ENCODE data around the gene CCDC57.
"Not testable (repeated sequence)": the region's sequence is repeated elsewhere in the genome, so short reads cannot be mapped to it uniquely, and the experiment has no call there.

Gene CCDC57

DNA sequence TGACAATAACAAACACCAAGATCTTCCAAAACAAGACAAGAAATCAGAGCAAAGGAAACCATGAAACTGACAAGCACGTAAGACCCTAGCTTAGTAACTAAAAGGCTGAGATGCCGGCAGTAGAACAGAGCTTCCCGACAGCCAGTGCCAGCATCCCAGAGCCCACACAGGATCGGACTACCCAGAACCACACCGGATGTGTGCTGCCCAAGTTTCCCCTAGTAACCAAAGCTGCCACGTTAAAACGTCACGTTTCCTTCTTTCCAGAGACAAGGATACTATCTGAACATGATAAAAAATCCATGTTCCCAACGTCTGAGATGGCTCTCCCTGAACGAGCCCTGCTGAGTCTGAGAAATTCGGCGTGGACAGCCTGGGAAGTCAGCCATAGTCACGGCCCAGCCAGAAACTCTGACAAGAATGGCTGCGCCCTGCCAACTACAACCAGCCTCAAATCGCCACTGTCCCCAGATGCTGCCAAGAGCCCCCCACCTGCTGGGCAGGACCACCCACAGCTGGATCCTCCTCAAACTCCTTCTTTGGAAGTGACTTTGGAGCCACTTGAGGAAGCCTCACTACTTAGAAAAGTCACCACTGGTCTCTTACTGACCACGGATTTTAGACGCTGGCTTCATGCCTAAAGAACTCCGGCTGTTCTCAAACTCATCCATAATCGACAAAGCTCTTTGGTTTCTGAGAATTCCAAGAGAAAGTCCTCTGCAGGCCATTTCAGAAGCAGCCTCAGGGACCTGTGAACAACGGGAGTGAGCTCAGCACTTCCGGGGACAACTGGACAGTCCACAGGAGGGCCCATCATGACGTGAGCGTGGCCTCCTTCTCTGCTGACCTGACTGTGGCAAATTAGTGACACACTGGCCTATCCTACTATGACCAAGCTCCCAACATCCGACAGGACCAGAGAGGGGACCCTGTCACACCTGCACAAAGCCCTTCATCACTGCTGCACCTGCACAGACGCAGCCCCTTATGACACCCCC, 16.7 kb downstream of the CCDC57 start:
- 90 to 91% methylated on average over 22 to 25 of the region's 25 CpGs for WGBS, 2 experiments (ENCODE audit: insufficient coverage in 2 of 2)
- Histone ChIP-seq H3K9me3 (ENCODE audit: control insufficient read depth, low read length) (no peaks in the 10 kb centered on the region), H3K27ac (ENCODE audit: low read depth, low read length, severe bottlenecking) (no peak overlapping the region), H3K36me3 (ENCODE audit: control insufficient read depth, insufficient read depth, low read length) (peaks cover 73% of the 10 kb centered on the region), H3K4me1 (ENCODE audit: control insufficient read depth, insufficient read depth, low read length, poor library complexity, severe bottlenecking) (peaks cover 3% of the 10 kb centered on the region), H3K4me3 (ENCODE audit: extremely low read depth, insufficient read depth, low read length, poor library complexity, severe bottlenecking) (no peak overlapping the region)

DNA sequence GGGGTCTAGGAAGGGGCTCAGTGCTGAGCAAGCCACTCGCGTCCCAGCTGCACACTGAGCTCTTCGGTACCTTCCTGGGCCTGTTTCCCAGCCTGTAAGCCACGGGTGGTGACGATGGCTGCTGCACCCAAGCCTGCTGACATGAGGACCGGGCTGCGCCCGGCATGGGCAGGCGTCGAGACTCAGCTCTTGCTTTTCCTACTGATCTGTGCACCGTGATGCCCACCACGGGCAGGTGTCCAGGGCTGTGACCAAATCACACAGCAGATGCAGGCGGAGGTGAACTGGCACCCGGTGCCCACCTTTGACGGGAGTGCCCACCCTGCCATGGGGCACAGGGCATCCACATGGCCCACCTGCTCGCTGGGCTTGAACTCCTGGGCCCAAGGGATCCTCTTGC, 17.9 kb downstream of the CCDC57 start:
- Histone ChIP-seq H3K36me3 (ENCODE audit: control insufficient read depth, insufficient read depth, low read length) (peaks cover 72% of the 10 kb centered on the region), H3K4me3 (ENCODE audit: extremely low read depth, insufficient read depth, low read length, poor library complexity, severe bottlenecking) (no peak overlapping the region), H3K27ac (ENCODE audit: low read depth, low read length, severe bottlenecking) (no peak overlapping the region), H3K4me1 (ENCODE audit: control insufficient read depth, insufficient read depth, low read length, poor library complexity, severe bottlenecking) (no peaks in the 10 kb centered on the region), H3K9me3 (ENCODE audit: control insufficient read depth, low read length) (no peaks in the 10 kb centered on the region)
- WGBS, 2 experiments (ENCODE audit: insufficient coverage in 2 of 2), result 95 to 98% methylated on average over 16 of the region's 16 CpGs

DNA sequence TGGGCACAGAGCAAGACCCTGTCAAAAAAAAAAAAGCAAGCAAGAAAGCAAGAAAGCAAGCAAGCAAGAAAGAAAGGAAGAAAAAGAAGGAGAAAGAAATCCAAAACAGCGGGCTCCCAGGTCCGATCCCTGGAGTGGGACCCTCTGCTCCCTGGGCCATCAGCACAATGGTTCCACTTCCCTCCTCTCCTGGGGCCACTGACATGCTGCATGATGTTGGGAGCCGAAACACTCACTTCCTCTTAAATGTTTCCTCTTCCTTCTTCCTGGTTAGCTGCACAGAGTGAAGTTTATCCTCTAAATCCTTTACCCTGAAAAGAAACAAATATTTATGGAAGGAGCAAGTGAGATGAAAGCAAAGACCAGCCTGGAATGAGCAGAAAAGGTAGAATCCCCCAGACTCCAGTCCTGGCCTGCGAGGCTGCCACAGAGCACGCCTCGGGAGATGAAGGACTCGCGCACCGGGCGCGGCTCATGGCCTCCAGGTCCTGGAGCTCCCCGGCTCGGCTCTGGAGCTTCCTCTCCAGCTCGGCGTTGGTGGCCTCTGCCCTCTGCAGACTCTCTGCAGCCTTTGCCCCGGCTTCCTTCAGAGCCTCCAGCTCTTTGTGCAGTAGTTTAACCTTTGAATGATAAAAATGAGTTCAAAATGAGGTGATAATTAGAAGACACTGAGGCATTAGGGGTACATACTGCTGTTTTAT, 19.0 kb downstream of the CCDC57 start:
- WGBS, 2 experiments (ENCODE audit: insufficient coverage in 2 of 2), result 80 to 94% methylated on average over 7 to 15 of the region's 16 CpGs
- no peaks in the 10 kb centered on the region for H3K9me3 ChIP-seq (ENCODE audit: control insufficient read depth, low read length)
- peaks cover 67% of the 10 kb centered on the region for H3K36me3 ChIP-seq (ENCODE audit: control insufficient read depth, insufficient read depth, low read length)
- no peak overlapping the region for H3K27ac ChIP-seq (ENCODE audit: low read depth, low read length, severe bottlenecking)
- H3K4me1 ChIP-seq (ENCODE audit: control insufficient read depth, insufficient read depth, low read length, poor library complexity, severe bottlenecking), result no peaks in the 10 kb centered on the region
- no peak overlapping the region for H3K4me3 ChIP-seq (ENCODE audit: extremely low read depth, insufficient read depth, low read length, poor library complexity, severe bottlenecking)

DNA sequence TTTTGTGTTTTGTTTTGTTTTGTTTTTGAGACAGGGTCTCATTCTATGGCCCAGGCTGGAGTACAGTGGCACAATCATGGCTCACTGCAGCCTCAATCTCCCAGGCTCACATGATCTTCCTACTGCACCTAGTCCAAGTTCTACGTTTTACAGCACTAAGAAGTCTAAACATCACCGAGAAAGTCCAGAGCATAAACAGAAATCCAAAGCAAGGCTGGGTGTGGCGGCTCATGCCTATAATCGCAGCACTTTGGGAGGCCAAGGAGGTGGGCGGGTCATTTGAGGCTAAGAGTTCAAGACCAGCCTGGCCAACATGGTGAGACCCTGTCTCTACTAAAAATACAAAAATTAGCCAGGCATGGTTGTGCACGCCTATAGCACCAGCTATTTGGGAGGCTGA, 19.6 kb downstream of the CCDC57 start:
- H3K36me3 ChIP-seq (ENCODE audit: control insufficient read depth, insufficient read depth, low read length), result peaks cover 62% of the 10 kb centered on the region
- 74 to 96% methylated on average over 4 to 6 of the region's 6 CpGs for WGBS, 2 experiments (ENCODE audit: insufficient coverage in 2 of 2)
- H3K4me1 ChIP-seq (ENCODE audit: control insufficient read depth, insufficient read depth, low read length, poor library complexity, severe bottlenecking); H3K9me3 ChIP-seq (ENCODE audit: control insufficient read depth, low read length); H3K4me3 ChIP-seq (ENCODE audit: extremely low read depth, insufficient read depth, low read length, poor library complexity, severe bottlenecking); H3K27ac ChIP-seq (ENCODE audit: low read depth, low read length, severe bottlenecking): not testable (repeated sequence)

DNA sequence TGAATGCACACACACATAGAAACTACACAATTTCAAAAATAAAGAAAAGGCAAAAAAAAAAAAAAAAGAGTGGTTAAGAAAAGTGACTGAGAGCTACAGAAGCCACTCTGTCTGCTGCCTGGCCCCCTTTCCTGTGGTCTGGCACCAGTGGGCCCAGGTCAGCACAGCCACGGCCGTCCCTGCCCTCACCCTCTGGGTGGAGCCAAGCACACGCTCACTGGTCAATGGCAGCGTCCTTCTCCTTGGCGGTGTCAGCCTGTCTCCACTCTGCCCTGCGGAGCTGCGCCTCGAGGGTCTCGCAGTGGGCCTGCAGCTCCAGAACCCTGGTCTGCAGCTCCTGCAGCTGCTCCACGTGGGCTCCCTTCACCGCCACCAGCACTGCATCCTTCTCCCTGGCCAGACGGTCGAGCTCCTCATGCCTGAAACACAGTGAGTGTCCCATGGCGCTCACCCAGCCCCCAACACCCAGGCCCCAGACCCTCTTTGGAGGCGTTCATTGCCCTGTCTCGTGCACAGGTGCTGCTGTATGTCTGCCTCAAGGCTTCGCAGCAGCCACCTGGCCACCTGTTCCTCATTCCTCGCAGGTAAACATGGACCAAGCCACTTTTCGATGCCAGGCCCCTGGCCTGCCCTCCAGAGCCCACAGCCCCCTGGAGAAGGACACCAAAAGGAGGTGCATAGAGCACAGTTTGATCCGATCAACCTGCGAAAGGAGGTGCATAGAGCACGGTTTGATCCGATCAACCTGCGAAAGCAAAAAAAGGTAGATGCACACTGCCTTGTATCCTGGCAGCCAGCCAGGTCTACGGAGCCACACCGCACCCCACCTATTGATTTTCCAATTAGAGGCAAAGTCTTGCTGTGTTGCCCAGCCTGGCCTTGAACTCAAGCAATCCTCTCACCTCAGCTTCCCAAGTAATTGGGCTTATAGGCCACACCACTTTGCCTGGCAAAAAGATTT, 24.4 kb downstream of the CCDC57 start:
- H3K4me1 ChIP-seq (ENCODE audit: control insufficient read depth, insufficient read depth, low read length, poor library complexity, severe bottlenecking), result no peaks in the 10 kb centered on the region
- no peaks in the 10 kb centered on the region for H3K9me3 ChIP-seq (ENCODE audit: control insufficient read depth, low read length)
- peaks cover 53% of the 10 kb centered on the region for H3K36me3 ChIP-seq (ENCODE audit: control insufficient read depth, insufficient read depth, low read length)
- H3K4me3 ChIP-seq (ENCODE audit: extremely low read depth, insufficient read depth, low read length, poor library complexity, severe bottlenecking), result no peak overlapping the region
- no peak overlapping the region for H3K27ac ChIP-seq (ENCODE audit: low read depth, low read length, severe bottlenecking)
- WGBS, 2 experiments (ENCODE audit: insufficient coverage in 2 of 2), result 88 to 89% methylated on average over 24 to 26 of the region's 26 CpGs

DNA sequence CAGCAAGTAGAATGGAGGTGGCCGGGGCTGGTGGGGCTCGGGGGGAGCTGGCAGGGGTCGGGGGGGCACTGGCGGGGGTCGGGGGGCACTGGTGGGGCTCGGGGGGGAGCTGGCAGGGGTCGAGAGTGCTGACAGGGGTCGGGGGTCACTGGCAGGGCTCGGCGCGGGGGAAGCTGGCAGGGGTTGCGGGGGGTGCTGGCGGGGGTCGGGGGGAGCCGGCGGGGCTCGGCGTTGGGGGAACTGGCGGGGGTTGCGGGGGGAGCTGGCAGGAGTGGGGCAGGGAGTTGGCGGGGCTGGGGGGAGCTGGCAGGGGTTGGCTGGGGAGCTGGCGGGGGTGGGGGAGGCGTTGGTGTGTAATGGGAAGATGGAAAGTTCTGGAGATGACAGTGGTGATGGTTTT, 25.1 kb downstream of the CCDC57 start:
- Histone ChIP-seq H3K4me3 (ENCODE audit: extremely low read depth, insufficient read depth, low read length, poor library complexity, severe bottlenecking) (no peak overlapping the region), H3K4me1 (ENCODE audit: control insufficient read depth, insufficient read depth, low read length, poor library complexity, severe bottlenecking) (no peaks in the 10 kb centered on the region), H3K27ac (ENCODE audit: low read depth, low read length, severe bottlenecking) (no peak overlapping the region), H3K36me3 (ENCODE audit: control insufficient read depth, insufficient read depth, low read length) (peaks cover 51% of the 10 kb centered on the region), H3K9me3 (ENCODE audit: control insufficient read depth, low read length) (no peaks in the 10 kb centered on the region)
- WGBS, 2 experiments (ENCODE audit: insufficient coverage in 2 of 2), result 92 to 100% methylated on average over 1 to 5 of the region's 23 CpGs

DNA sequence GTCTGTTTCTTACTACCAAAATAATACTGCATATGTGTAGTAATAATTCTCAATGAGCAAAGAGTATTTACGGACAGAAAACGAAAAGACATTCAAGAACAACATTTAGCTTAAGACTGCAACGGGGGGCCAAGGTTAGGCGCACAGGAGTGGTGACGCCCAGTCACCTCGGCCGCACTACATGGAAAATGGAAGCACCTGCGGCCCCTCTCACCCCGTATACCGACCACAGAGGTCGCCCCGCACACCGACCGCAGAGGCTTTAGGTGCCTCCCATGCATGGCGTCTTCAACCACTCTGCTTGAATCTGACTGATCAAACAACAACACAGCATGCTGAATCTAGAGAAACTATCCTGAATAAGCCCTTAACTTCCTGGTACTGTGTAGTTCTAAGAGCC, 26.4 kb downstream of the CCDC57 start:
- H3K36me3 ChIP-seq (ENCODE audit: control insufficient read depth, insufficient read depth, low read length), result peaks cover 54% of the 10 kb centered on the region
- H3K9me3 ChIP-seq (ENCODE audit: control insufficient read depth, low read length), result no peaks in the 10 kb centered on the region
- H3K27ac ChIP-seq (ENCODE audit: low read depth, low read length, severe bottlenecking), result no peak overlapping the region
- no peak overlapping the region for H3K4me3 ChIP-seq (ENCODE audit: extremely low read depth, insufficient read depth, low read length, poor library complexity, severe bottlenecking)
- no peaks in the 10 kb centered on the region for H3K4me1 ChIP-seq (ENCODE audit: control insufficient read depth, insufficient read depth, low read length, poor library complexity, severe bottlenecking)
- 93 to 96% methylated on average over 13 to 14 of the region's 15 CpGs for WGBS, 2 experiments (ENCODE audit: insufficient coverage in 2 of 2)

DNA sequence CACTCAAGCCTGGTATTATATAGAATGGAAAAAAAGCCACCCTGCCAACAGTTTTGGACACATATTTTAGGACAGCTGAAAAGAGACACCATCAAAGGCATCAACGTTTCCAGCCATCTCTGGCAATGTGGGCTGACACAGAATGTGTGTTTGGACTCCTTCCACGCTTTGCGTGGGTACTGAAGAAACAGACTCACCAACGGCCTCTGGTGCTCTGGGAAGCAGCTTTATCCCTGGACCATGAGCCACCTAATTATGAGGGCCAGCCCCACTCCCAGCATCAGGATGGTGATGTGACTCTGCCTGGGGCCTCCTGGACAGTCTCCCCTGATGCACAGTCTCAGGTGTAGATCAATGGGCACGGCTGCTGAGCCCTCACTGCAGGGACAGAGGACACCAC, 27.9 kb downstream of the CCDC57 start:
- H3K27ac ChIP-seq (ENCODE audit: low read depth, low read length, severe bottlenecking), result no peak overlapping the region
- 94 to 95% methylated on average over 5 of the region's 5 CpGs for WGBS, 2 experiments (ENCODE audit: insufficient coverage in 2 of 2)
- H3K4me3 ChIP-seq (ENCODE audit: extremely low read depth, insufficient read depth, low read length, poor library complexity, severe bottlenecking), result no peak overlapping the region
- peaks cover 55% of the 10 kb centered on the region for H3K36me3 ChIP-seq (ENCODE audit: control insufficient read depth, insufficient read depth, low read length)
- no peaks in the 10 kb centered on the region for H3K9me3 ChIP-seq (ENCODE audit: control insufficient read depth, low read length)
- H3K4me1 ChIP-seq (ENCODE audit: control insufficient read depth, insufficient read depth, low read length, poor library complexity, severe bottlenecking), result no peaks in the 10 kb centered on the region

DNA sequence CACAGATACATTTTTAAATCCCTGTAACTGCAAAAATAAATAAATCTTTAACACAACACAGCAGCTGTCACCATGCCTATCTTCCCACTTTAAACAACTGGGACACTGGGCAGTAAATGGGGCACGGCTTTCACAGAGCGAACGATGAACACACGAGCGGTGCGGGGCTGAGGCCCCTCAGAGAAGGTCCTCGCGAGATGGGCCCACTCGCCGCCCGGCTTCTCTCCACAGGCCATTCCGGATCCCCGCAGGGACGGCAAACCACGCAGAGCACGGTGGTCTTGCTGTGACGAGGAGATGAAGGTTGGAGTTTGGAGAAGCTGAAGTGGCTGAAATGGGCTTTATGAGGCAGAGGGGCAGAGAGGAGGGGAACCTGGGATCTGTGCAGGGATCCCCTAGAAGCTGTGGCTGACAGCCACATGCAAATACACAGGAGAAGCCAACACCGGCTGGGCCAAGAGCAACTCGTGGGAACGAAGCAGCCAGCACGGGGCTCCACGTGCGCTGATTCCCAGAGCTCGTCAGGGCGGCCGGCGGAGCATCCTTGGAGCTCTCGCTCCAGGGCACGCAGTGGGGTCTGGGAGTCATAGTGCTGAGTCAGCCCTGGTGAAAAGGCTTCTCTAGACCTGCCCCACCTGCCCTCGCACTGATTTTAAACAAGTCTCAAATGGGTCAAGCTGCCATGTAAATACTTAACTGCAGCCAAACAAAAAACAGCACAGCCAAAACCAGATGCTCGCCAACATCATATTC, 31.7 kb downstream of the CCDC57 start:
- Histone ChIP-seq H3K27ac (ENCODE audit: low read depth, low read length, severe bottlenecking) (no peak overlapping the region), H3K36me3 (ENCODE audit: control insufficient read depth, insufficient read depth, low read length) (peaks cover 62% of the 10 kb centered on the region), H3K9me3 (ENCODE audit: control insufficient read depth, low read length) (no peaks in the 10 kb centered on the region), H3K4me1 (ENCODE audit: control insufficient read depth, insufficient read depth, low read length, poor library complexity, severe bottlenecking) (no peaks in the 10 kb centered on the region), H3K4me3 (ENCODE audit: extremely low read depth, insufficient read depth, low read length, poor library complexity, severe bottlenecking) (no peak overlapping the region)
- WGBS, 2 experiments (ENCODE audit: insufficient coverage in 2 of 2), result 89 to 93% methylated on average over 22 to 30 of the region's 31 CpGs
